IPS-11a (cell line): Measurements from ENCODE around the gene SPSB3.

Experiments
- H3K4me3 ChIP-seq: one replicate; pipeline ENCODE4 v1.5.1; 2013; ENCODE audit warnings: low read depth, low read length, control low read depth

Gene SPSB3

GRCh38 chr16:1790261-1790610, 7.9 kb upstream of the SPSB3 start:
- no peak overlapping the region for H3K4me3 ChIP-seq

DNA sequence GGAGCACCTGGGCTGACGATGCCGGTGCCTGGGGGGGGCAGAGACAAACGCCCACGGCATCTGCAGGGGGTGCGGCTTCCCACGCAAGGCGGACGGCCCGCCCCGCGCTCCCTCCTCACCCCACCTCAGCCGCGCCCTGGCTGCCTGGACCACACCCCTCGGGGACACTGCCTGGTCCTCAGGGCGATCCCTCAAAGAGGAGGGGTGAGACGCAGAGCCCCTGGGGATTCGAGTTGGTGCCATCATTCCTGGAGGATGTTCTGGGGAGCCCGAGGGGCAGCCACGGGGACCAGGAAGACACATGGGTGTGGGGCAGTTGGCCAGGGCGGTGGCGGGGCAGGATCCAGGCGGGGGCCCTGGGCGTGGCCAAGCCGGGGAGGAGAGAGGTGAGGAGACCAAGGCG, 7.3 kb upstream of the SPSB3 start:
- H3K4me3 ChIP-seq, result no peak overlapping the region

DNA sequence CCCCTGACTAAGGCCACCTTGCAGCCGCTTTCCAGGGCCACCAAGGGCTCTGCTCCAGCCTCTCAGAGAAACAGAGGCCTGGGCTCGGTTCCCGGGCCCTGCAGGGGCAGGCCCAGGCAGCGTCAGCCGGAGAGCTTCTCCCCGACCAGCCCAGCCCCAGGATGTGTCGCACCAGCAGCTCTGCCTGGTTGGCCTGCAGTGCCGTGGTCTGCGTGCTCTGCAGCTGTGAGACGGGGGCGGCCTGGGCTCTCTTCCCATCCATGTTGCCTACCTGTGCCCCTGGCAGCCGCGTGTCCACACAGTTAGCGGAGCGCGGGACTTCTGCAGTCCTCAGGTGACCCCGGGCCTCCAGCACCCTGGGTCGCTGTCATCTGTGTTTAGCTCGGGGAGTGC, 6.3 kb upstream of the SPSB3 start:
- no peak overlapping the region for H3K4me3 ChIP-seq

GRCh38 chr16:1788095-1788707, 5.8 kb upstream of the SPSB3 start:
- no peak overlapping the region for H3K4me3 ChIP-seq

DNA sequence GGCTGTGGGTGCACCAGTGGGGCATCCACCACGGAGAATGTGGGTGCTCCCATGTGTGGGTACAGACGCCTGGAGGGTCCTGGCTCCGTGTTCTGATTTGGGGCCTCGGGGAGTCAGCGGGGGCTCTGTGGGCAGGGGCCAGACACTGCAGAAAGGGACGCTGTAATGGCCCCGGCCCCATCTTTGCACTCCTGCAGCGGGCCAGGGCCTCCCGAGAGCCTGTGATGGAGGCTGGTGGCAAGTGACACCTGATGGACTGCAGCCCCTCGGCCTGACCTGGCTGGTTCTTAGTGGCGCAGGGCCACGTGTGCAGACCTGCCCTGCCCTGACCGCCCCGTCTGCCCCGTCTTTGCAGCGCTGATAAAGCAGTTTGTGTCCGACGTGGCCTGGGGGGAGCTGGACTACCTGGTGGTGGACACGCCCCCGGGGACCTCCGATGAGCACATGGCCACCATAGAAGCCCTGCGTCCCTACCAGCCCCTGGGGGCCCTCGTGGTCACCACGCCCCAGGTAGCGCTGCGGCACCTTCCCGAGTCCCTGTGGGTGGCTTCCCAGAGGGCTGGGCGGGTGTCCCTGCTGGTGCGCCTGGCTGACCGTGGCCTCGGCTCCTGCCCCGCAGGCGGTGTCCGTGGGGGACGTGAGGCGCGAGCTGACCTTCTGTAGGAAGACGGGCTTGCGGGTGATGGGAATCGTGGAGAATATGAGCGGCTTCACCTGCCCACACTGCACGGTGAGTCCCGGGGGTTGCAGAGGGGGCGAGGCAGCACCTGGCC, 5.1 kb upstream of the SPSB3 start:
- no peak overlapping the region for H3K4me3 ChIP-seq

GRCh38 chr16:1787056-1787321, 4.6 kb upstream of the SPSB3 start:
- H3K4me3 ChIP-seq, result no peak overlapping the region

DNA sequence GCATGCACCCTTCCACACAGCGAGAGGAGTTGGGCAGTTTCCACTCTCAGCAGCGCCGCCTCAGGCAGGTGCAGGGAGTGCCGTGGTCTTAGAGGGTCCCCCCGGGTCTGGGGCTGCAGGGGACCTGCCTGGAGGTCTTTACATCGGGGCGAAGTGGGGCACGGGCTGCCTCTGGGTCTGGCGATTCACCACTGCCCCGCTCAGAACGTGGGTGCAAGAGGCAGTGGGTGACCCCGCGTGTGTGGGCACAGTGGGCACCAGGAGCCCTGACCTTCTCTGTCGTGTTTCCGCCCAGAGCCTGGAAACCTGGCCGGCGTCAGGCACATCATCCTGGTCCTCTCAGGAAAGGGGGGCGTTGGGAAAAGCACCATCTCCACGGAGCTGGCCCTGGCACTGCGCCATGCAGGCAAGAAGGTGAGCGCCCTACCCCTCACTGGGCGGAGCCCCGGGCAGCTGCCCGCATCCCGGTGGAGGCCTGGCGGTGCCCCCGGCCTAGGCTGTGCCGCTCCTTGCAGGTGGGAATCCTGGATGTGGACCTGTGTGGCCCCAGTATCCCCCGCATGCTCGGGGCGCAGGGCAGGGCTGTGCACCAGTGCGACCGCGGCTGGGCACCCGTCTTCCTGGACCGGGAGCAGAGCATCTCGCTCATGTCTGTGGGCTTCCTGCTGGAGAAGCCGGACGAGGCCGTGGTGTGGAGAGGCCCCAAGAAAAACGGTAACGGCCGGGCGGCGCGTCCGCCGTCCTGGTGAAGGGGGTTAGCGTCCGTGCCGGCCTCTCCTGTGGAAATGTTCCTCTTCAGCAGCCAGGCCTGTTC, 4.1 kb upstream of the SPSB3 start:
- no peak overlapping the region for H3K4me3 ChIP-seq

GRCh38 chr16:1785846-1786170, 3.4 kb upstream of the SPSB3 start:
- H3K4me3 ChIP-seq, result no peak overlapping the region

- no peak overlapping the region for H3K4me3 ChIP-seq
These were observed 2.8 kb upstream of the SPSB3 start for GRCh38 chr16:1784977-1785845.

GRCh38 chr16:1781758-1782407, 488 bp downstream of the SPSB3 start:
- H3K4me3 ChIP-seq, result peak overlapping the region; percentile 95

DNA sequence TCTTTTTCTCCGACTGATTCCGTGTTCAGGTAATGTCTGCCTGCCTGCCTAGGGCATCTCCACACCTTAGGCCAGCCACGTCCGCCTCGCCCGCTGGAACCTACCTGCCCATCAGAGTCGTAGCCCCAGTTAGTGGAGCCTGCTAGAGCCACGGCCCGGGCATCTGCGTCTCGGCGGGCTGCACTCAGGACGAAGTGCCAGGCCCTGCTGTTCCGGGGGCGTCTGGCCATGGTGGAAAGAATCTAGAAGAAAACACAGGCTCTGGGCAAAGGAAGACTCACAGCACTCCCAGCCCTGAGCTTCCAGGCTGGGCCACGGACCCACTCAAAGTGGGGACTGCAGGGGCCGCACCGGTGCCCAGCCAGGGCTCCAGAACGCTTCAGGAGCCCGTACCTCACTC, 1.1 kb downstream of the SPSB3 start:
- H3K4me3 ChIP-seq, result peak overlapping the region; percentile 95

DNA sequence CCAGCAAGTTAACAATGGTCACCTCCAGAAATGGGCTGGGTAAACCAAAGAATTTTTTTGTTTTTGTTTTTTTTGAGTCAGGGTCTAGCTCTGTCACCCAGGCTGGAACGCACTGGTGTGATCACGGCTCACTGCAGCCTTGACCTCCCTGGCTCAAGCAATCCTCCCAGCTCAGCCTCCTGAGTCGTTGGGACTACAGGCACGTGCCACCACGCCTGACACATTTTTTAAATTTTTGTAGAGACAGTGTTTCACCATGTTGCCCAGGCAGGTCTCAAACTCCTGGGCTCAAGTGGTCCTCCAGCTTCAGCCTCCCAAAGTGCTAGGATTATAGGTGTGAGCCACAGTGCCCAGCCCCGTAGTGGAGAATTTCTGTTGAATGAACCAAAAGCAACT, 1.7 kb downstream of the SPSB3 start:
- no peak overlapping the region for H3K4me3 ChIP-seq

DNA sequence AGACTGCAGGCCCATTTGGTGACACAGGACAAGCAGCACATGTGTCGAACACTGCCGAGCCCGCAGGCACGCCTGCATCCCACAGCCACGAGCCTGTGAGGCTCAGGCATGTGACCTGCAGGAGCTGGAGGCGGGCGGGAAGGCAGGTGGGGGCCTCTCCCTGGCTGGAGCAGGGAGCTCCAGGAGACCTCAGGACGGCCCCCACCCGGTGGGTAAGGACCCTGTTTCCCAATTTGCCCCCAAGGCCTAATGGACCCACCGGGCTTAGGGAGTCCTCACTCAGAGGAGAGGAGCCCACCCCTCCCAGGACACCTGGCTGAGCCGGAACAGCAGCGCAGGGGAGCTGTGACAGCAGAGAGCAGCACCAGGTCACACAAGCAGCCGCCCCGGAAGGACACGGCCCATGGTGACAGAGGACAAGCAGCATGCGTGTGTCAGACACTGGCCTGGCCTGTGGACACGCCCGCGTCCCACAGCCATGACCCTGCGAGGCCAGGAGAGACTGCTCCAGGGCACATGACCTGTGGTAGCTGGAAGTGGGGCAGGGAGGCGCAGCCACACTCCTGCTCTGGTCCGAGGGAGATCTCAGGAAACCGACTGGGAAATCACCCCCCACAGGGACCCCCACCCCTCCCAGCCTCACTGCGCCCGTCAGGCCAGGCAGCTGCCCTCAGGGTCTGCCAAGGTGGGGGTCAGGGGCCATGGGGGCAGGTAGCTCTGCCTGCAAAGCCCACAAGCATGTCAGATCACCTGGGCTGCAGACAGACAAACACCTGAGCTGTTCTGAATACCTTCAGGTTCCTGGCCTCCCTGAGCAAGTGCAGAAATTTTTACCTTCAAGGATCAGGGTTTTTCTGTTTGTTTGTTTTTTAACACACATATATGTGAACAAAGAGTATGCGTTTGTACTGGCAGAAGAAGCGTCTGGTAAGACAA, 2.4 kb downstream of the SPSB3 start:
- no peak overlapping the region for H3K4me3 ChIP-seq

GRCh38 chr16:1779234-1779701, 3.1 kb downstream of the SPSB3 start:
- H3K4me3 ChIP-seq, result no peak overlapping the region

DNA sequence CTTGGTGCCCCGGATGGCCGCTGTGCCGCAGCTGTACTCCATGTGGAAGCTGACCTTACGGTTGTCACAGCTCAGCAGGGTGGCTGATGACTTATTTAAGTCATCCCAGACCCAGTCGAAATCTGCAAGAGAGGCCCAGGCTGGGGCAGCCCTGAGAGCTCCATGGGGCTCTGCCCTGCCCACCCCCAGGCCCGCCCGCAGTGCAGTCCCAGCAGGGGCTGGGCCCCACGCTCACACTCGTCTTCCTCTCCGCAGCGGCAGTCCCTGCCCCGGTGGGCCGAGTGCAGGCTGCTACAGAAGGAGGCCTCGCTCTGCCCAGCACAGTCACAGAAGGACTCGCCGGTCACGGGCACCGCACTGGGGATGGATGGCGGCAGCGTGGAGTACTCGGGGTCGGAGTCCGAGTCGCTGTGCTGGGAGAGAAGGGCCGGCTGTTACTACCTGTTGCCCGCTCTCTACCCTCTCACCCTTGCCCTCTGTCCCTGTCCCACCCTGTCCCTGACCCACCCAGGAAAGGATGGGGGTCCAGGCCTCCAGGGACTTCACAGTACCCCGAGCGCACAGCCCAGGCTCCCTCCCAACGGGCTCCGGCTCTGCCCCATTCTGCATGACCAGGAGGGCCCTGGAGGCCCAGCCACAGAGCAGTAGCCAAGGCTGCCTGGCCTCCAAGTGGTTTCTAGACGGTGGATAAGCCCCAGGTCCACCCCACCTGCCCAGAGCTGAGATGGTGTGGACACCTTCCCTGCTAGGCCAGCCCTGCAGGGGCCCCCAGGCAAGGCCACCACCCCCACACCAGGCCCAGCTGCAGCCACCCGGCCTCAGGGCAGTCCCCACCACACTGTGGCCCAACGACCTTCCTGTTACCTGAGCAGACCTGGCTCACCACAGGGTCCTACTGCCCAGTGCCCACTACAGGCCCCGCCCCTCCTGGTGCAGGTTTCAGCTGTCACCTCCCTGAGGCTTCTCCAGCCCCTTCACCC, 3.9 kb downstream of the SPSB3 start:
- no peak overlapping the region for H3K4me3 ChIP-seq

- no peak overlapping the region for H3K4me3 ChIP-seq
These were observed 4.8 kb downstream of the SPSB3 start for GRCh38 chr16:1777375-1778199.

GRCh38 chr16:1776991-1777374, 5.4 kb downstream of the SPSB3 start:
- no peak overlapping the region for H3K4me3 ChIP-seq

GRCh38 chr16:1776672-1776955, 5.8 kb downstream of the SPSB3 start:
- H3K4me3 ChIP-seq, result no peak overlapping the region
